CD4-positive, alpha-beta T cell treated with Interleukin-4 for 4 hours (primary cell): ENCODE measurements around the gene KERA.
"Not testable (repeated sequence)": the region's sequence is repeated elsewhere in the genome, so short reads cannot be mapped to it uniquely, and the experiment has no call there.

Source experiments
- DNase-seq: peaks from one replicate; pipeline ENCODE4 v3.0.0-alpha.2; 2020

Gene KERA, protein sequence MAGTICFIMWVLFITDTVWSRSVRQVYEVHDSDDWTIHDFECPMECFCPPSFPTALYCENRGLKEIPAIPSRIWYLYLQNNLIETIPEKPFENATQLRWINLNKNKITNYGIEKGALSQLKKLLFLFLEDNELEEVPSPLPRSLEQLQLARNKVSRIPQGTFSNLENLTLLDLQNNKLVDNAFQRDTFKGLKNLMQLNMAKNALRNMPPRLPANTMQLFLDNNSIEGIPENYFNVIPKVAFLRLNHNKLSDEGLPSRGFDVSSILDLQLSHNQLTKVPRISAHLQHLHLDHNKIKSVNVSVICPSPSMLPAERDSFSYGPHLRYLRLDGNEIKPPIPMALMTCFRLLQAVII

GRCh38 chr12:91057368-91058165 lies at the start of gene KERA:
Gene KERA, minus strand, starts transcription at chr12:91058024. Its CDS starts 1,743 bp downstream, at chr12:91056281.
- DNase-seq = no peak

DNA sequence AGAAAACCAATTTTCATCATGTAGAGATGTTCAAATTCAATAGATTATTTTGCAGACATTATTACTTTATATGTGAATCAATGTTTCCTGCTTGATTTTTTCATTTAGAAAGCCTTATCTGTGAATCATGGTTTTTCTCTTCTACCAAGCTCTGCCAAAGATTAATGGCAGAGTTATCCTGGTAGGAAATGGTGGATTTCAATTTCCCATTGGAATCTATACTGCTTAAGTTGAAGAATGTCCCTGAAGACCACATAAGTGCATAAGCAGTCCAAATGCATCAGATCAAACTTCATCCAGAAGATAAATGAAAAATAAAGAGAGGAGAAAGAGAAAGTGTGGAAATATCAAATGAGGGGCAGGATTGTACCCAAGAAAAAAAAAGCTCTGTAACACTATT lies 48.5 kb upstream of the KERA start:
- no peak for DNase-seq

DNA sequence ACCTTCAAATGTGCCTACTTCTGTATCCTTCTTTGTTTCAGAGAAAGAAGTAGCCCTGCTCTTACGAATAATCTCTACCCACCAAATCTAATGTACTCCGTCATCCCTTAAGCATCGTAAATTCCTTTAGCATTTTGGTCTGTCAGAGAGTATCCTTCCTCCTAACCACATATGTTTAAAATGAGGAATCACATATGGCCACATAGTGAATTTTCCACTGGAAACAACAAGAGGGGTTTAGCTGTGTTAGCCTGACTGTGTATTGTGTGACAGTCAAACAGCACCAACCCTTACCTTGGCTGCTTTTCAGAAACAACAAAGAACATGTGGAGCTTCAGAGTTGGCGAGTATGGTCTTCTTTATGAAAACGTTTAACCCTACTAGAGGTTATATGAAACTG lies 48.0 kb upstream of the KERA start:
- no peak for DNase-seq

DNA sequence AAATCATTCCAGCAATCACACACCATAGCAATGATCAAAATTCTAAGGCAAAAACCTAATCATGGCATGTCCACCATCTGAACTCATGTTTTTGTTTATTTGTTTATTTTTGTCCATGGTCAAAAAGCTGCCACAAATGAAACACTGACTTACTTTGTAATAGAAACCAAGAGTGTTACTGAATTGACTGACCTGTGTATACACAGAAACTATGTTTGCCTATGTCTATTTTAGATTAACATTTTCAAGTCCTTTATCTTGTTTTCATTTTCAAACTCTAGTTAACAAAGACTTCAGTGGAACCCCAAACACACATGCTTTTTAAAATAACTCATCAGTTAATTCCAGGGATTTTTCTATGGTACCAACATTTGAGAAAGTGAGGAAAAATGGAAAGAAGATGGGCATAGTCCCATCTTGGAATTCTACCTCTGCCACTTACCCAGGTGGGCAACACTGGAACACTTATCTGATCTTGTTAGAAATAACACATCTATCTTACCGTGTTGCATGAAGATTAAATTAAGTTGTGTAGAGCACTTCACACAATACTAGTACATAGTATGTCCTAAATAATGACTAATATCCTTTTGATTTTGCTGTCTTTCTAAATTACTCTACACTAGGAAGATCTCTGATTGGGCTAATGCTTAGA lies 47.1 kb upstream of the KERA start:
- DNase-seq = no peak

DNA sequence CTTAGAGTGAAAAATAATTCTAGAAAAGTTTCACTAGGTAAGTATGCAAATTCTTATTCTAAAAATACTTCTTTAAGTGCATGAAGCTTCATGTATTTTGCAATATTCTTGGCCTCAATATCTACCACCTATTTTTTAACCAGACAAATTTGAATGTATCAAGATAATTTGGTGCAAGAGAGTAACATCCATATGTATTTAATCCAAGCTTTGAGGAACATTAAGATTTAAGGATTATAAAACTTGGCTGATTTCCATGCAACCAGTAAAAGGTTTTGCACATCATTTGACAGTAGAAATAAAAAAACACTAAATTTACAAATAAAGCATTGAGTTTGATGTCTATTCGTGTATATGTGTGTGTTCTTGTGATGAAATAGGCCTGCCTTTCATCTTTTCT lies 45.8 kb upstream of the KERA start:
- no peak for DNase-seq

- DNase-seq = no peak
These were observed 45.3 kb upstream of the KERA start for GRCh38 chr12:91103101-91103500.

DNA sequence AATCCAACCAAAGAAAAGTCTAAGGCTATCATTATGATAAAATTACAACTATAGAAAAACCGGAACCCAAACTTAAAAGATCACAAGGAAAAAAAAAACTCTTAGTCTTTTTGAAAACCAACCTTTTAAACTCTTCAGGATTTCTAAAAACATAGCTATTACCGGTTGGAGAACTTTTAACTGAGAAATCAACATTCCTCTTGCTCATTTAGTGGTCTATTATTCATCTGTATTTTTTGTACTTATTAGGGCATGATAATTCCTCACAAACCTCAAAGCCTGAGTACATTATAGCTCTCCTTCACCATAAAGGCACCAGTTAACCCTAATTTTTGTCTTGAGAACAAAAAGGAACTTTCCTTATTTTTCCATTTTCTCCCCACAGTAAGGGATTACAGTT lies 43.1 kb upstream of the KERA start:
- no peak for DNase-seq

DNA sequence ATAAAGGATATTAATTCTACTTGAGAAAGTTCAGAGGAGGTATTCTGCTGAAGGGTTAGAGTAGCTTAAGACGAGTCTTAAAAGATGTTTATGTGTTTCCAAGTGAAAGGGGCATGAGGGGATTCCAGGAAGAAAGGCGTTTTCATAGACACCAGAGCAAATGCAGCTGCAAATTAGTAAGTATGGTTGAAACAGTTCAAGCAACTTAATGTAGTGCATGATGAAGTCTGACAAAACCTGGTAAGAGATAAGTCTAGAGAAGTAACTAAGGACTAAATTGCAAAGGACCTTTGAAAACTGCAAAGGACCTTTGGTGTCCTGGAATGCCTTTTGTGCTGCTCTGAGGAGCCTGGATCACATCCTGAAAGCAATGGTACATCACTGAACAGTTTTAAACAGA lies 42.0 kb upstream of the KERA start:
- DNase-seq = no peak

DNA sequence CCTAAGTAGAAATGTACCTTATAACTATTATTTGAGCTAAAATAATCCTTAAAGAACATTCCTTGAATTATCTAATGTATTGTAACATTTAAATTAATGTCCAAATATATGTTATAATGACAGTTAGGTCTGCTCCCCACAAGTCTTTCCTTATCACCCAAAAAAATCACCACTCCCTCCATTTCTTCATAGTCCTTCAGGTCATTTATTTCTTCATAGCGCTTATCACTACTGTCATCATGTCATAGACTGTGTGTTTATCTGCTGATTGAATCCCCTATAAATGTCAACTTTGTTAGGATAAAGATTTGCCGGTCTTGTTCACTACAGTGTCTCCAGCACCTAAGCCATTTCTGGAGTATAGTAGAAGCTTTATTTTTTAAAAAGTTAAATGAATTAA lies 41.5 kb upstream of the KERA start:
- DNase-seq = no peak

GRCh38 chr12:91098941-91099340 lies 41.1 kb upstream of the KERA start:
- DNase-seq = no peak

DNA sequence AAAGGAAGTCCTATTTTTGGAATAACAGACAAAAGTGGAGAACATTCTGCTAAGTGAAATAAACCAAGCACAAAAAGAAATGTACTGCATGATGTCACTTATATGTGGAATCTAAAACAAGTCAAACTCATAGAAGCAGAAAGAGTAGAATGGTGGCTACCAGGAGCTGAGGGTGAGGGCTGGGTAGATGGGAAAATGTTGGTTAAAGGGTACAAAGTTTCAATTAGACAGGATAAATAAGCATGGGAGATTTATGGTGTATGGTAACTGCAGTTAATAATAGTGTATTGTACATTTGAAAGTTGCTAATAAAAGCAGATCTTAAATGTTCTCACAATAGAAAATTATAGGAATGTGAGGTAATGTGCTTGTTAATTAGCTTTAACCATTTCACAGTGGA lies 40.6 kb upstream of the KERA start:
- DNase-seq = no peak

DNA sequence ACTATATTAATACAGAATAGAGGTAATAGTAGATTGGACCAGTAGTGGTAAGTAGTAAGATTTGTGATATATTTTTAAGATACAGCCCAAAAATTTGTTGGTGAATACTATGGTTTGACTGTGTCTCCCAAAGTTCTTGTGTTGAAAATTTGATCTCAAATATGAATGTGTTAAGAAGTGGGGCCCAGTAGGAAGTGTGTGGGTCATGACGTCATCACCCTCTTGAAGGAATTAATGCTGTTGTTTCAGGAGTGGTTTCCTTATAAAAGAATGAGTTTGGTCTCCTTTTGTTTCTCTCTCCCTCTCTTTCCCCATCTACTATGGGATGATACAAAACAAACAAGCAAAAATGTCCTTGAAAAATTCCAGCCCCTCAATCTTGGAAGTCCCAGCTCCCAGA lies 37.1 kb upstream of the KERA start:
- DNase-seq = no peak

DNA sequence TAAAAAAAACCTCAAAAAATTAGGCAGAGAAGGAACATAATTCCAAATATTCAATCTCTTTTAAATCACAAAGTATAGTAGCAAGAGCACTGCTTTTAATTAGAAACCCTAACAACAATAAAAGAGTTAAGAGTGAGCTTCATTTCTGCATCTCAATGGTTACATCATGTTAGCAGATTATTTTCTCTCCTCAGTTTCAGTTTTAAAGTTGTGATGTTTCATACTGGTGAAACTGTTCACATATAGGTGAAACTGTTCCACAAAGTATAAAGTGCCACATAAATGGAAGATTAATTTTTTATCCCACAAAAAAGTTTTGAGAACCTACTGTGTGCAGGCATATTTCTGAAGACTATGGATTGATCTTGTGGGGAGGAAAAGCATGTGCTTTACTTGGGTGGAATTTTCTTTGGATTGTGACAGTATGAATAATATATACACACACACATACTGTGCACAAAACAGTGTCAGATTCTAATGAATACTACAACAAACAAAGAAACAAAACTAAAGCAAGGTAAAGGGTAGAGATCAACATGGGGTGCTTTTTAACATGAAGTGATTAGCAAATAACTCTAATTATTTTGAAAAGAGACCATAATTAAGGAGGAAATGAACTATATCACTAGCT lies 36.3 kb upstream of the KERA start:
- DNase-seq = no peak

- no peak for DNase-seq
These were observed 35.5 kb upstream of the KERA start for GRCh38 chr12:91093341-91093740.

DNA sequence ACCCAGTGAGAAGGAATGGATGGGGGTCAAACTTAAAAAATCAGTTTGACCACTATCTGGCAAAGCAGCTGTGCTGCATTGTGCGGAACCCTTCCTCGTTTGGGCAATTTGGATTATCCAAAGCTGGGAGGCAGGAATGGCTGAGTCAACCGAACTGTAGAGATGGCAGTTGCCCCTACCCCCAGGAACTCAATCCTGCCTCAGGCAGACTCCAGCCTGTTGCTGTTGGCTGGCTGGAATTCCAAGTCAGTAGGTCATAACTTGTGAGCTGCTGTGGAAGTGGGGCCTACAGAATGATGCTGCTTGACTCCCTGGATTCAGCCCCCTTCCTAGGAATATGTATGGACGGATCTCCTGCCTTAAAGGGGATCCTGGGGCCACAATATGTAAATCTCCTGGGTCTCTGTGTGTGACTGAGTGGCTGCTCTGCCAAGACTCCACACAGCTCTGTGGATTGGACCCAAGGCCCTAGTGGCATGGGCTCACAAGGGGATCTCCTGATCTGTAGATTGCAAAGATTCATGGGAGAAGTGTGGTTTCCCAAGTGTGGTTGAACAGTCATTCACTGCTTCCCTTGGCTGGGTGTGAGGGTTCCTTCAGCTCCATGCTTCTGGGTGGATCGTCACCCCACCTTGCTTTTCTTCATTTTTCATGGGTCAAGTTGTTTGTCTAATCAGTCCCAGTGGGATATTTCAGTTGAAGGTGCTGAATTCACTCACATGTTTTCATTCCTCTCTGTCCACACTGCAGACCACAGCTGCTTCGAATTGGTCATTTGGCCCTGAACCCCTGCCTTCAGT lies 34.3 kb upstream of the KERA start:
- no peak for DNase-seq

GRCh38 chr12:91089953-91090352 lies 32.1 kb upstream of the KERA start:
- DNase-seq = not testable (repeated sequence)

DNA sequence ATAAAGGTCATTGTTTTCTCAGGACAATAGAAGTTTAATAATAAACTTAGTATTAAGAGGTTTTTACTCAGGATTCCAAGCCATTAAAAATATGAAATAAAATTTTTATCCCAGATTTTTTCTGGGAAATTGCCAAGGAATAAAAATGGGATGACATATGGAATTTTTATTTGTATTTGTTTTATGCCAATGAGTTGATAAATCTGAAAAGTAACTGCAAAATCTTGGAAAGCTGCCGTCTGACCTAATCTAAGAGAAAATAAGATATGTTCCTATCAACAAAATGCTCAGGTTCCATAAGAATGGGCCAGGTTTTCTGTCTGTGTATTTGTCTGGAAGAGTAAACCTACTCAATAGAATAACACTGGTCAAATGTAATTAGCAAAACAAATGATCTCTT lies 22.2 kb upstream of the KERA start:
- DNase-seq = no peak

- DNase-seq = no peak
These were observed 20.7 kb upstream of the KERA start for GRCh38 chr12:91078501-91078900.

DNA sequence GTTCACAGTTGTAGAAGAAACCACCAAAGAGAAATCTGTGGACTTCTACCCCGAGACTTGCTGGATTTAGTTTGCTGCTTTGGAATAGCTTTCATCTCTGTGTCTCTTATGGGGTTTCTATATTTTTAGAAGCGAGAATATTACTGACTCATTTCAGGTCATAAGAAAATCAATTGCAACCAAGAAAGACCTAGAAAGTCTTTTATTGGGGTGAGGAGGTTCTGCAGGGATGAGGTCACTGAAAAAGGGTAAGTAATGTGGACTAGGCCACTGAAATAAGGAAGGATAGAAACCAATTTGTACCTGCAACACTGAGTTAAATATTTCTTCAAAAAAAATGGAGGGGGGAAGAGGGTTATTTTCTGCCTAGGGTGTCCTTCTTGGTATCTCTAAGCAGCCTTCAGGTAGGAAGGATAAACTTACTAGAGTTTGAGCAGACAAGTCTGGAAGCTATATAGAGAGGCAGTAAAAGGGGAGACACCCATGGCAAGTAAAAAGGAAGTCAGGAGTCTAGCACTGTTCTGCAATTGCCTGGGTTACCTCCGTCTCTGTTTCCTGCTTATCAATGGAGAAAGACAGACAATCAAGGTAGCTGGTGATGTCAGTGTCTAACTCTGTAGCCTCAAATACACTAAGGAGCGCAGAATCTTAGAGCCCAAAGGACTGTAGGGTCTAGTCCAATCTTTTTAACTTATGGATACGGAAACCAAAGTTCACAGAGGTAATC lies 19.6 kb upstream of the KERA start:
- DNase-seq = no peak

GRCh38 chr12:91074851-91075250 lies 17.0 kb upstream of the KERA start:
- no peak for DNase-seq

DNA sequence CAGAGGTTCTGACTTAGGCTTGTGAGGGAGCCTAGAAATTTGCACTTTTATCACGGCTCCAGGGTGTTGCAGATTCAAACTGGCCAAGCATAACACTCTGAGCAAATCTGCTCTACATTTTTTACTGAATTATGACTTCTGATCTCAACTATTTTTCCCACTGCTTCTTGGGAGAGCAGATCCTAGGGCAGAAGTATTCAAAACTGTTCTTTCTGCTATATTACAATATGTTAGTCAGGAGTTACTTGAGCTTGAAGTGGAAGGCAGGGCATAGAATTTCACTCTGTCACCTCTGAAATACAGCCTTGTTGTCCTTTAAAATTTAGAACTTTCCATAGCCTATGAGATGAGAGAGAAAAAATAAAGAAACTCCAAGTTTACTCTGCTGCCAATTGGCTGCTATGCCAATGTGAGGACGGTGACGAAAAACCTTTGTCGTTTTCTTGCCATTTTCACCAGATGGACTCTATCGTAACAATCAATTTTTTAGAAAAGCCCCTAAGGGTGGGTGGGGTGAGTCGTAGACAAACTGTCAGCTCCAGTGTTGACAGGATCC lies 16.4 kb upstream of the KERA start:
- DNase-seq = no peak

- no peak for DNase-seq
These were observed 15.6 kb upstream of the KERA start for GRCh38 chr12:91073426-91073825.
